ENCODE results near the gene DENND4C. TPM values are rescaled to one million over a fixed set of nuclear protein-coding genes. Genes with fewer than 3 reads are reported as not detected.

DENND4C gene
- total RNA-seq, 1 experiment from 2014 or later, result 40.1 TPM

DNA sequence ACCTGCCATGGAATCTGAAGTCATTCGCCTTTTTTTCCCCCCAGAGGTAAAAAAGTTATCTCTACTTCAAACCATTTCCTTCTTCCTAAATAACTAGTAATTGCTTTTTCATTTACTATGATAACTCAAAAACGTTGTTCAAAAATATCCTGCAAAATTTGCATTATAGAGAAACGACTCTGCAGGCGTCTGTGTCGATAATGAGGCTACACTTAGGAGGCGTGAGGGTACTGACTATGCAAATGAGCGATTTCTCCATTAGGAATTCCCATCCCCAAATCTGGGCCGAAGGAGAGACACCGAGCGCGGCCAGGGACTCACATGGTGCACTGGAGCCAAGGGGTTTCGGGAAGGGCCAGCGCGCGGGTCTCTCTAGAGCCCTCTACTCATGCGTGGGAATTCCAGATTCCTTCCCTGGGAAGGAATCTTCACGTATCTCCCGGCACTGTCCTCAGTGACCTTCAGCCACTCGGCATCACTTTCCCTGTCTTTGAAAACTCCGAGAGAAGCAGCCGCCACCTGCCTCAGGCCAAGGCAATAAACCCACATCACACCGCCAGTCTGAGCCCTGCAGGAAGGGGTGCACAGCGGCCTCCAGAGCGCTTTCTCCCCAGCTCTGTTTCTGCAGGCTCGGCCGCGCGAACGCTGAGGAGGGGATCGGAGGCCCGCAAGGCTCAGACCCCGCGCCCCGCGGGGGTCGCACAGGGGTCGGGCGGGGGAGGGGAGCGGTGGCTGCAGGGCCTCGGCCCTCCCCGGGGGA, 718 bp upstream of the DENND4C start:
- DNase-seq, result peak; percentile 81 to 90
- TF ChIP-seq, protein P1, sequence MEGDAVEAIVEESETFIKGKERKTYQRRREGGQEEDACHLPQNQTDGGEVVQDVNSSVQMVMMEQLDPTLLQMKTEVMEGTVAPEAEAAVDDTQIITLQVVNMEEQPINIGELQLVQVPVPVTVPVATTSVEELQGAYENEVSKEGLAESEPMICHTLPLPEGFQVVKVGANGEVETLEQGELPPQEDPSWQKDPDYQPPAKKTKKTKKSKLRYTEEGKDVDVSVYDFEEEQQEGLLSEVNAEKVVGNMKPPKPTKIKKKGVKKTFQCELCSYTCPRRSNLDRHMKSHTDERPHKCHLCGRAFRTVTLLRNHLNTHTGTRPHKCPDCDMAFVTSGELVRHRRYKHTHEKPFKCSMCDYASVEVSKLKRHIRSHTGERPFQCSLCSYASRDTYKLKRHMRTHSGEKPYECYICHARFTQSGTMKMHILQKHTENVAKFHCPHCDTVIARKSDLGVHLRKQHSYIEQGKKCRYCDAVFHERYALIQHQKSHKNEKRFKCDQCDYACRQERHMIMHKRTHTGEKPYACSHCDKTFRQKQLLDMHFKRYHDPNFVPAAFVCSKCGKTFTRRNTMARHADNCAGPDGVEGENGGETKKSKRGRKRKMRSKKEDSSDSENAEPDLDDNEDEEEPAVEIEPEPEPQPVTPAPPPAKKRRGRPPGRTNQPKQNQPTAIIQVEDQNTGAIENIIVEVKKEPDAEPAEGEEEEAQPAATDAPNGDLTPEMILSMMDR (IDR thresholded peaks at IDR 0.05; ENCODE audit: insufficient read depth in 1 of 2, low read depth in 1 of 2, low read length in 1 of 2, severe bottlenecking in 1 of 2, unreplicated experiment in 1 of 2), result no peak
- Mint-ChIP-seq H3K36me3 (ENCODE audit: insufficient read depth, unreplicated experiment) (peaks cover 6% of the 10 kb centered on the region), H3K9me3 (ENCODE audit: unreplicated experiment) (no peaks in the 10 kb centered on the region), H3K4me1 (ENCODE audit: low read depth, unreplicated experiment) (no peaks in the 10 kb centered on the region), H3K27ac (ENCODE audit: unreplicated experiment) (no peak overlapping the region), H3K4me3 (ENCODE audit: unreplicated experiment) (no peak overlapping the region), H3K27me3 (ENCODE audit: insufficient read depth, unreplicated experiment) (no peaks in the 10 kb centered on the region)
- H3K4me3 ChIP-seq (ENCODE audit: low read depth, low read length), result peak overlapping the region; percentile 85
- intact Hi-C loops (cut with micrococcal nuclease; ENCODE audit: unreplicated experiment), result loop anchor here (1.0 kb wide), 3 partner anchors 21 to 45 kb away; no protein-coding TSS in a partner anchor
- H3K27me3 ChIP-seq (replicated peaks; ENCODE audit: control insufficient read depth, insufficient read depth, low read length), result no peaks in the 10 kb centered on the region
- no TSS peak for BruUV-seq (replicated peaks)
- POLR2A ChIA-PET, result interaction anchor here (0.6 to 1.5 kb wide), 5 partner anchors 28 to 102 kb away, joined by 3 to 16 read pairs (median 3); no protein-coding TSS in a partner anchor
- CTCF ChIA-PET, result interaction anchor here (0.6 to 1.2 kb wide), 6 partner anchors 39 to 235 kb away, joined by 3 to 7 read pairs (median 4); partner anchors contain the start of gene RRAGA
- H3K36me3 ChIP-seq (ENCODE audit: control insufficient read depth, insufficient read depth, low read length), result no peaks in the 10 kb centered on the region
- no peaks in the 10 kb centered on the region for H3K9me3 ChIP-seq
- H3K4me1 ChIP-seq, result peaks cover 22% of the 10 kb centered on the region

DNA sequence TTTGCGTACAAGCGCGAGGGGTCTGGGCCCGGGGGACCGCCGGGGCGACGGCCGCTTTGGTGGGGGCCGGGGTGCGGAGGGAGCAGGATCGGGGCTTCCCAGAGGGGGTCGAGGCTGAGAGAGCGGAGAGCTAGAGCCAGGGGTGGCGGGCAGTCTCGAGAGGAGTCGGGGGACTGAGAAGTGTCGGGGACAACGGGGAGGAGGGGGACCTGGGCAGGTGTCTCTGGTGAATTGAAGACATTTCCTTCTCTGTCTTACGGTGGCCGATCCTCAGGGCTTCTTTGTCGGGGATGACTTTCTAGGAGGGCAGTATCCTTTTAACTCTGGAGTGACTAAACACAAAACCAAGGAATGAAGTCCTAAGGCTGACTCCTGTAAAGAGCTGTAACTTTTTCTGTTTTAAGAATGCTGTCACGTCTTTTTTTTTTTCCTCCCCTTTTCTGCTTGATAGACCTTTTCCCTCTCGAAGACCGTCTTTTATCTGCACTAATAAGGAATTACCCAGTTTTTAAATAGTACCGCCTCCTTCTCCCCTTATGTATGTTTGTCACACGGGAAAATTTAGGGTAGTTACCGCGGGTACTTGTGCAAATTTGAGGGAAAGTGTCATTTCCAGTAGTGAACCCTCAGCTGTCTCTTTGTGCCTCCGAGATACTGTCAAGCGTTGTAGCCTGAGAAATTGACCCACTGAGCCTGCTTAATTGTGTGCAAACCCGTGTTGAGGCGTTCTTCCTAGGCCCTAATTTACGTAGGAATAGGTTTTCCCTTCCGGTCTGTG, 822 bp downstream of the DENND4C start:
- H3K36me3 Mint-ChIP-seq (ENCODE audit: insufficient read depth, unreplicated experiment), result peaks cover 6% of the 10 kb centered on the region
- TF ChIP-seq, protein P1 (IDR thresholded peaks at IDR 0.05; ENCODE audit: insufficient read depth in 1 of 2, low read depth in 1 of 2, low read length in 1 of 2, severe bottlenecking in 1 of 2, unreplicated experiment in 1 of 2), result no peak
- H3K4me1 ChIP-seq, result peaks cover 12% of the 10 kb centered on the region; the same call in 1 of the 2 replicates
- peaks cover 4% of the 10 kb centered on the region for H3K4me1 Mint-ChIP-seq (ENCODE audit: low read depth, unreplicated experiment)
- no peaks in the 10 kb centered on the region for H3K9me3 Mint-ChIP-seq (ENCODE audit: unreplicated experiment)
- peak overlapping the region; percentile 85 for H3K4me3 ChIP-seq (ENCODE audit: low read depth, low read length)
- ChIA-PET CTCF (interaction anchor here (1.0 to 1.2 kb wide), 2 partner anchors 57 to 226 kb away, joined by 3 to 7 read pairs; no protein-coding TSS in a partner anchor), POLR2A (interaction anchor here (0.7 to 1.5 kb wide), 4 partner anchors 9 to 103 kb away, joined by 3 to 16 read pairs (median 4); no protein-coding TSS in a partner anchor)
- no peaks in the 10 kb centered on the region for H3K27me3 Mint-ChIP-seq (ENCODE audit: insufficient read depth, unreplicated experiment)
- no peaks in the 10 kb centered on the region for H3K27me3 ChIP-seq (replicated peaks; ENCODE audit: control insufficient read depth, insufficient read depth, low read length)
- H3K4me3 Mint-ChIP-seq (ENCODE audit: unreplicated experiment), result no peak overlapping the region
- no peak overlapping the region for H3K27ac Mint-ChIP-seq (ENCODE audit: unreplicated experiment)
- H3K36me3 ChIP-seq (ENCODE audit: control insufficient read depth, insufficient read depth, low read length), result no peaks in the 10 kb centered on the region
- BruUV-seq (replicated peaks), result no TSS peak
- intact Hi-C loops (cut with micrococcal nuclease; ENCODE audit: unreplicated experiment), result no loop called here
- no peaks in the 10 kb centered on the region for H3K9me3 ChIP-seq
- peak in 1 of 2 experiments; percentile 35 for DNase-seq

All from Caco-2 (cell line).